Loucy (cell line): ENCODE data around the gene AQP5.

ENCODE experiments used
- H2AFZ ChIP-seq: fragments of 200-600 bp; sonication (generic); 2 replicates; pipeline ENCODE4 v1.6.0; 2016; ENCODE audit warnings: antibody characterized with exemption, mild to moderate bottlenecking, low read length, moderate library complexity
- H3F3A ChIP-seq: fragments of 200-600 bp; 2 replicates; pipeline ENCODE4 v1.6.0; 2016; ENCODE audit warnings: antibody characterized with exemption, low read depth, mild to moderate bottlenecking
- H3K27me3 ChIP-seq: fragments of 200-600 bp; sonication (generic); 2 replicates; pipeline ENCODE4 v1.6.1; 2014; ENCODE audit warnings: low read length, mild to moderate bottlenecking; ENCODE audit not compliant: insufficient read depth, poor library complexity, severe bottlenecking
- H3K36me3 ChIP-seq: fragments of 200-600 bp; sonication (generic); 2 replicates; pipeline ENCODE4 v1.6.1; 2016; ENCODE audit warnings: low read length; ENCODE audit not compliant: insufficient read depth
- H3K4me1 ChIP-seq: fragments of 200-600 bp; sonication (generic); 2 replicates; pipeline ENCODE4 v1.5.1; 2014; ENCODE audit warnings: low read length, mild to moderate bottlenecking; ENCODE audit not compliant: insufficient read depth, poor library complexity, severe bottlenecking
- H3K4me2 ChIP-seq: fragments of 200-600 bp; sonication (generic); 2 replicates; pipeline ENCODE4 v1.6.0; 2014; ENCODE audit warnings: antibody characterized with exemption, low read length, low read depth, mild to moderate bottlenecking; ENCODE audit not compliant: poor library complexity, severe bottlenecking
- H3K4me3 ChIP-seq: fragments of 200-600 bp; sonication (generic); 2 replicates; pipeline ENCODE4 v1.5.1; 2014; ENCODE audit warnings: low read length, mild to moderate bottlenecking, mixed read lengths; ENCODE audit not compliant: poor library complexity, severe bottlenecking
- H3K79me2 ChIP-seq: fragments of 200-600 bp; sonication (generic); 2 replicates; pipeline ENCODE4 v1.6.1; 2014; ENCODE audit warnings: low read length; ENCODE audit not compliant: insufficient read depth
- H3K9ac ChIP-seq: fragments of 200-600 bp; sonication (generic); 2 replicates; pipeline ENCODE4 v1.6.0; 2014; ENCODE audit warnings: mild to moderate bottlenecking, low read depth, low read length, moderate library complexity; ENCODE audit not compliant: poor library complexity, severe bottlenecking
- H3K9me2 ChIP-seq: fragments of 200-600 bp; sonication (generic); replicated peaks from 2 replicates; pipeline ENCODE4 v1.6.1; 2016; ENCODE audit warnings: low read depth, low read length, mixed read lengths
- H3K9me3 ChIP-seq: fragments of 200-600 bp; sonication (generic); 2 replicates; pipeline ENCODE4 v1.6.1; 2014; ENCODE audit warnings: mild to moderate bottlenecking, antibody characterized with exemption, low read length, low read depth; ENCODE audit not compliant: insufficient read depth
- H4K20me1 ChIP-seq: fragments of 200-600 bp; sonication (generic); 2 replicates; pipeline ENCODE4 v1.6.0; 2014; ENCODE audit warnings: antibody characterized with exemption, low read length, mild to moderate bottlenecking; ENCODE audit not compliant: insufficient read depth, poor library complexity, severe bottlenecking
- CTCF ChIP-seq: fragments of 200-600 bp; sonication (generic); conservative IDR thresholded peaks from 2 replicates; pipeline ENCODE4 v1.5.1; 2014; ENCODE audit warnings: mild to moderate bottlenecking, antibody characterized with exemption, low read length
- EZH2phosphoT487 ChIP-seq: fragments of 200-600 bp; IDR thresholded peaks from 2 replicates; pipeline ENCODE4 v1.6.1; 2018; ENCODE audit warnings: antibody characterized with exemption, mild to moderate bottlenecking, moderate library complexity, borderline replicate concordance

AQP5 gene

GRCh38 chr12:49969027-49969426, 7.4 kb downstream of the AQP5 start:
- Histone ChIP-seq H4K20me1 (no peaks in the 10 kb centered on the region), H3F3A (no peaks in the 10 kb centered on the region), H3K9me2 (no peaks in the 10 kb centered on the region), H3K79me2 (no peaks in the 10 kb centered on the region), H3K9ac (no peak overlapping the region), H3K4me1 (peaks cover 36% of the 10 kb centered on the region), H3K4me3 (no peak overlapping the region), H3K9me3 (no peaks in the 10 kb centered on the region), H2AFZ (no peak overlapping the region), H3K36me3 (no peaks in the 10 kb centered on the region), H3K27me3 (no peaks in the 10 kb centered on the region), H3K4me2 (no peak overlapping the region)
- TF ChIP-seq EZH2phosphoT487 (no peak), CTCF (no peak)

GRCh38 chr12:49969651-49970429, 8.2 kb downstream of the AQP5 start:
- no peak overlapping the region for H3K4me2 ChIP-seq

DNA sequence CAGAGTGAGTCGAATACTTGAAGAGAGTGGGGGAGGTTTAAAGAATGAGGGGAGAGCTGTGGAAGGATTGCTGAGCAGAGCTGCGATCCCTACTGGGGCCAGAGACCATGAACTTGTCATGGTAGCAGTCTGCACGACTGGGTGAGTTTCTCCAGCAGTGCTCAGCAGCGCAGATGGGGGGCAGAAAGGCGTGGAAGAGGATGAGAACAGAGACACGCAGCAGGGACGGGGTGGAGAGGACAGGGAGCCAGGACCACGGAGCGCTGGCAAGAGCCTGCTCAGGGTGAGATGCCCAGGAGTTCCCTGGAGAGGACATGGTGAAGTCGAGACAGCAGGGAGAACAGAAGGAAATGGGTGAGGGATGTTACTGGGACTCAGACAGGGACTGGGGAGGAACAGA, 9.0 kb downstream of the AQP5 start:
- Histone ChIP-seq H3K9ac (no peak overlapping the region), H3F3A (no peaks in the 10 kb centered on the region), H3K9me2 (no peaks in the 10 kb centered on the region), H3K4me3 (no peak overlapping the region), H3K4me2 (no peak overlapping the region), H3K36me3 (no peaks in the 10 kb centered on the region), H3K27me3 (no peaks in the 10 kb centered on the region), H2AFZ (no peak overlapping the region), H4K20me1 (no peaks in the 10 kb centered on the region), H3K79me2 (no peaks in the 10 kb centered on the region), H3K4me1 (peaks cover 23% of the 10 kb centered on the region), H3K9me3 (no peaks in the 10 kb centered on the region)
- TF ChIP-seq CTCF: no peak
- no peak for TF ChIP-seq EZH2phosphoT487

More at GRCh38 chr12:49969651-49970429, 8.2 kb downstream of the AQP5 start:
- no peaks in the 10 kb centered on the region for H4K20me1 ChIP-seq
- H3F3A ChIP-seq: no peaks in the 10 kb centered on the region
- H3K9ac ChIP-seq: no peak overlapping the region
- H3K4me1 ChIP-seq: peaks cover 28% of the 10 kb centered on the region
- H3K79me2 ChIP-seq: no peaks in the 10 kb centered on the region
- H3K9me2 ChIP-seq: no peaks in the 10 kb centered on the region
- TF ChIP-seq CTCF: no peak
- TF ChIP-seq EZH2phosphoT487: no peak
- no peak overlapping the region for H2AFZ ChIP-seq
- no peak overlapping the region for H3K4me3 ChIP-seq
- no peaks in the 10 kb centered on the region for H3K36me3 ChIP-seq
- no peaks in the 10 kb centered on the region for H3K9me3 ChIP-seq
- H3K27me3 ChIP-seq: no peaks in the 10 kb centered on the region
